Liver (tissue), 3 donors: ENCODE data around the gene SLC12A2.

Source experiments
- SP1 ChIP-seq: IDR thresholded peaks from 2 replicates; pipeline ENCODE4 v1.6.1; 2018; ENCODE audit warnings: antibody characterized with exemption, mild to moderate bottlenecking
- TF ChIP-seq, protein P1 (sequence below): fragments of 150-350 bp; IDR thresholded peaks from 2 replicates; pipeline ENCODE4 v1.5.1; 2017; ENCODE audit warnings: improper control_type of control experiment, low read depth, low read length; ENCODE audit not compliant: missing input control
- TF ChIP-seq, protein P2 (sequence below): IDR thresholded peaks from 2 replicates; pipeline ENCODE4 v1.6.1; 2016; ENCODE audit warnings: antibody characterized with exemption
- donor health status: healthy.
- donor health status: healthy.

DNA sequence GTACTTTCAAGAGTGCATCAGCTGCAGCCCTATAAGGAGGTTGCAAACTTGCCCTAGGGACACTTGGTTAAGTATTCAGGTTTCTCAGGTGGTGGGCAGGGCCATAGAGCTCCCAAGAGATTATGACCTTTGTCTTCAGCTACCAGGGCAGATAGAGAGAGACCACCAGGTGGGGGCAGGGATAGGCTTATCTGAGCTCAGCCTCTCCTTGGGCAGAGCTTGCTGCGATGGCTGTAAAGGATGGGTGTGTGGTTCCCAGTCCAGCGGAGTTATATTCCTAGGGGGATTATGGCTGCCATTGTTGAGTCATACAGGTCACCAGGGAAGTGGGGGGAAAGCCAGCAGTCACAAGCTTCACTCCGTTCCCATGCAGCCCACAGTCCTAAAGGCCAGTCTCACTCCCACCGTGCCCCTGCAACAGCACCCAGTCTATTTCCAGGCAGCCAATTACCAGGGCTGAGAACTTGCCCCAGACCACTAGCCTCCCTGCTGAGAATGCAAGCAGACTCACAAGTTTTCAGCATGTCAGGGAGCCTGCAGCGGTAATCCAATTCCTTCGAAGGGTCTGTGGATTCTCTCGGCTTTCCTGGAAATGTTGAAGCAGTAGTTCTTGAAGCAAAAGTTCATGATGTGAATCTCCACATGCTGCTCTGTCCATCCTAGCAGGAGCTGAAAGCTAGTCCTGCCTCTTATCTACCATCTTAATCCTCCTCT lies 151.5 kb downstream of the SLC12A2 start:
- TF ChIP-seq, protein P1, sequence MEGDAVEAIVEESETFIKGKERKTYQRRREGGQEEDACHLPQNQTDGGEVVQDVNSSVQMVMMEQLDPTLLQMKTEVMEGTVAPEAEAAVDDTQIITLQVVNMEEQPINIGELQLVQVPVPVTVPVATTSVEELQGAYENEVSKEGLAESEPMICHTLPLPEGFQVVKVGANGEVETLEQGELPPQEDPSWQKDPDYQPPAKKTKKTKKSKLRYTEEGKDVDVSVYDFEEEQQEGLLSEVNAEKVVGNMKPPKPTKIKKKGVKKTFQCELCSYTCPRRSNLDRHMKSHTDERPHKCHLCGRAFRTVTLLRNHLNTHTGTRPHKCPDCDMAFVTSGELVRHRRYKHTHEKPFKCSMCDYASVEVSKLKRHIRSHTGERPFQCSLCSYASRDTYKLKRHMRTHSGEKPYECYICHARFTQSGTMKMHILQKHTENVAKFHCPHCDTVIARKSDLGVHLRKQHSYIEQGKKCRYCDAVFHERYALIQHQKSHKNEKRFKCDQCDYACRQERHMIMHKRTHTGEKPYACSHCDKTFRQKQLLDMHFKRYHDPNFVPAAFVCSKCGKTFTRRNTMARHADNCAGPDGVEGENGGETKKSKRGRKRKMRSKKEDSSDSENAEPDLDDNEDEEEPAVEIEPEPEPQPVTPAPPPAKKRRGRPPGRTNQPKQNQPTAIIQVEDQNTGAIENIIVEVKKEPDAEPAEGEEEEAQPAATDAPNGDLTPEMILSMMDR = no peak
- TF ChIP-seq, protein P2, sequence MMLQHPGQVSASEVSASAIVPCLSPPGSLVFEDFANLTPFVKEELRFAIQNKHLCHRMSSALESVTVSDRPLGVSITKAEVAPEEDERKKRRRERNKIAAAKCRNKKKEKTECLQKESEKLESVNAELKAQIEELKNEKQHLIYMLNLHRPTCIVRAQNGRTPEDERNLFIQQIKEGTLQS = no peak
- TF ChIP-seq SP1 = no peak
